HG03095 (cell line): ENCODE data around the gene RASAL1.
"Not testable (repeated sequence)": the region's sequence is repeated elsewhere in the genome, so short reads cannot be mapped to it uniquely, and the experiment has no call there.

Experiments
- ATAC-seq: cut with Tn5 transposase; IDR thresholded peaks from one replicate; pipeline ENCODE4 v1.9.1; 2021; ENCODE audit warnings: moderate library complexity; ENCODE audit not compliant: unreplicated experiment

RASAL1 gene

GRCh38 chr12:113142173-113142885, 6.8 kb upstream of the RASAL1 start:
- ATAC-seq = no peak

GRCh38 chr12:113141716-113142115, 6.2 kb upstream of the RASAL1 start:
- not testable (repeated sequence) for ATAC-seq

GRCh38 chr12:113140706-113141105, 5.1 kb upstream of the RASAL1 start:
- no peak for ATAC-seq

- no peak for ATAC-seq
These were observed 3.3 kb upstream of the RASAL1 start for GRCh38 chr12:113138826-113139225.

GRCh38 chr12:113137861-113138783, 2.6 kb upstream of the RASAL1 start:
- no peak for ATAC-seq

- no peak for ATAC-seq
These were observed 1.5 kb upstream of the RASAL1 start for GRCh38 chr12:113136990-113137511.

GRCh38 chr12:113136128-113136989, 798 bp upstream of the RASAL1 start:
- no peak for ATAC-seq

- ATAC-seq = no peak
These were observed 1.0 kb downstream of the RASAL1 start for GRCh38 chr12:113134521-113134951.

GRCh38 chr12:113134071-113134470, 1.5 kb downstream of the RASAL1 start:
- no peak for ATAC-seq

GRCh38 chr12:113133666-113134065, 1.9 kb downstream of the RASAL1 start:
- no peak for ATAC-seq

GRCh38 chr12:113133036-113133435, 2.5 kb downstream of the RASAL1 start:
- no peak for ATAC-seq

GRCh38 chr12:113131556-113131955, 4.0 kb downstream of the RASAL1 start:
- no peak for ATAC-seq

GRCh38 chr12:113130457-113131135, 5.0 kb downstream of the RASAL1 start:
- ATAC-seq = no peak

GRCh38 chr12:113129664-113130456, 5.7 kb downstream of the RASAL1 start:
- ATAC-seq = no peak

GRCh38 chr12:113128802-113129663, 6.5 kb downstream of the RASAL1 start:
- ATAC-seq = no peak

GRCh38 chr12:113127791-113128199, 7.8 kb downstream of the RASAL1 start:
- no peak for ATAC-seq

GRCh38 chr12:113120670-113121370, 14.7 kb downstream of the RASAL1 start:
- ATAC-seq = no peak
